A549 (cell line): ENCODE results near the gene AIG1. TPM values are rescaled to one million over a fixed set of nuclear protein-coding genes. Genes with fewer than 3 reads are reported as not detected.

Source experiments
- ATAC-seq, 2 experiments: fragments of 200-7000 bp in 1 of 2; fragments of >200 bp in 1 of 2; cut with Nextera tagmentation in 1 of 2; cut with Tn5 transposase in 1 of 2; 3 replicates each; pipeline versions ENCODE4 v1.8.0 to v1.9.1; 2018 to 2020; ENCODE audit warnings: mild to moderate bottlenecking in 1 of 2, moderate library complexity in 1 of 2
- CTCF ChIA-PET: fragments of 300-600 bp; sonication (Branson Sonifier 250); formaldehyde crosslinking; extraction: SDS; loops from one replicate; lab custom pipeline; 2021; ENCODE audit warnings: antibody characterized with exemption, inconsistent platforms; lab: Yijun Ruan, JAX
- POLR2A ChIA-PET: fragments of 350-600 bp; formaldehyde crosslinking; extraction: SDS; loops from one replicate; lab custom pipeline; 2021; ENCODE audit warnings: antibody characterized with exemption, inconsistent platforms; lab: Yijun Ruan, JAX
- DNase-seq, 2 experiments: peaks; one replicate each; pipeline versions ENCODE4 v3.0.0 to v3.0.0-alpha.2; 2011 to 2016; ENCODE audit warnings: low read depth in 1 of 2, low spot score in 1 of 2
- FAIRE-seq: peaks from 2 replicates; lab custom pipeline; 2011; peaks lifted over from hg19 to GRCh38; lab: Jason Lieb, UNC
- H3K27ac ChIP-seq, 2 experiments: fragments of >200 bp; sonication (Bioruptor Twin); formaldehyde crosslinking; 3 replicates each; pipeline ENCODE4 v1.5.1; 2016 to 2017
- H3K4me1 ChIP-seq: fragments of >200 bp; sonication (Bioruptor Twin); formaldehyde crosslinking; 3 replicates; pipeline ENCODE4 v1.6.1; 2016
- H3K4me2 ChIP-seq: fragments of >200 bp; sonication (Bioruptor Twin); formaldehyde crosslinking; 3 replicates; pipeline ENCODE4 v1.6.1; 2016
- H3K4me3 ChIP-seq: fragments of >200 bp; sonication (Bioruptor Twin); formaldehyde crosslinking; 3 replicates; pipeline ENCODE4 v1.5.1; 2016
- H3K9me3 ChIP-seq: fragments of >200 bp; sonication (Bioruptor Twin); formaldehyde crosslinking; 3 replicates; pipeline ENCODE4 v1.6.1; 2016
- BHLHE40 ChIP-seq: IDR thresholded peaks from 2 replicates; pipeline ENCODE4 v1.6.1; 2012; ENCODE audit warnings: low read depth, low read length, inconsistent platforms
- CBX2 ChIP-seq: fragments of 200-600 bp; sonication (generic); IDR thresholded peaks from 2 replicates; pipeline ENCODE4 v1.6.1; 2016; ENCODE audit warnings: low read depth, mild to moderate bottlenecking, borderline replicate concordance
- CEBPB ChIP-seq, 2 experiments: fragments of >200 bp in 1 of 2; sonication (Bioruptor Twin) in 1 of 2; formaldehyde crosslinking in 1 of 2; IDR thresholded peaks; 2 replicates each; pipeline ENCODE4 v1.6.1; 2012 to 2016
- CHD2 ChIP-seq: fragments of 150-350 bp; IDR thresholded peaks from 2 replicates; pipeline ENCODE4 v1.6.1; 2014; ENCODE audit warnings: low read length; ENCODE audit not compliant: partially characterized antibody
- CHD4 ChIP-seq: fragments of 200-600 bp; sonication (generic); IDR thresholded peaks from 2 replicates; pipeline ENCODE4 v1.6.1; 2016; ENCODE audit warnings: antibody characterized with exemption, mild to moderate bottlenecking, borderline replicate concordance
- ESRRA ChIP-seq: fragments of 150-350 bp; IDR thresholded peaks from 2 replicates; pipeline ENCODE4 v1.6.1; 2014; ENCODE audit warnings: mild to moderate bottlenecking, low read length, borderline replicate concordance
- FOSB ChIP-seq: fragments of 250-450 bp; sonication (Bioruptor Pico); IDR thresholded peaks from 2 replicates; pipeline ENCODE4 v1.5.0; 2020; ENCODE audit warnings: mild to moderate bottlenecking, moderate library complexity
- FOXS1 ChIP-seq: fragments of 250-450 bp; sonication (Bioruptor Pico); IDR thresholded peaks from 2 replicates; pipeline ENCODE4 v1.5.0; 2020; ENCODE audit warnings: mild to moderate bottlenecking, moderate library complexity
- HES2 ChIP-seq: fragments of >200 bp; sonication (Bioruptor Twin); formaldehyde crosslinking; IDR thresholded peaks from 2 replicates; pipeline ENCODE4 v1.6.1; 2016
- HEYL ChIP-seq: fragments of 250-450 bp; sonication (Bioruptor Pico); IDR thresholded peaks from 2 replicates; pipeline ENCODE4 v1.8.0; 2021; ENCODE audit warnings: mild to moderate bottlenecking, moderate library complexity
- JUN ChIP-seq, 2 experiments: fragments of >200 bp; sonication (Bioruptor Twin); formaldehyde crosslinking; IDR thresholded peaks; 2 replicates in 1 of 2; 3 replicates in 1 of 2; pipeline ENCODE4 v1.6.1; 2016 to 2017
- KDM5A ChIP-seq: fragments of 200-600 bp; sonication (generic); IDR thresholded peaks from 2 replicates; pipeline ENCODE4 v1.6.1; 2016; ENCODE audit warnings: antibody characterized with exemption, mild to moderate bottlenecking
- MAFK ChIP-seq: fragments of 450-650 bp; IDR thresholded peaks from 2 replicates; pipeline ENCODE4 v1.6.1; 2014; ENCODE audit not compliant: partially characterized antibody
- NPAS2 ChIP-seq: fragments of 250-450 bp; sonication (Bioruptor Pico); IDR thresholded peaks from 2 replicates; pipeline ENCODE4 v1.8.0; 2022; ENCODE audit warnings: mild to moderate bottlenecking, moderate library complexity, borderline replicate concordance
- RARB ChIP-seq: fragments of 250-450 bp; sonication (Bioruptor Pico); IDR thresholded peaks from 2 replicates; pipeline ENCODE4 v1.8.0; 2021; ENCODE audit warnings: mild to moderate bottlenecking, moderate library complexity
- REST ChIP-seq: fragments of 200-600 bp; sonication (generic); IDR thresholded peaks from 2 replicates; pipeline ENCODE4 v1.6.1; 2016; ENCODE audit warnings: antibody characterized with exemption, mild to moderate bottlenecking, moderate library complexity
- RFX5 ChIP-seq: fragments of 450-650 bp; IDR thresholded peaks from 2 replicates; pipeline ENCODE4 v1.7.1; 2014; ENCODE audit warnings: antibody characterized with exemption, mild to moderate bottlenecking, moderate library complexity
- RNF2 ChIP-seq: fragments of 200-600 bp; sonication (generic); IDR thresholded peaks from 2 replicates; pipeline ENCODE4 v1.6.1; 2016; ENCODE audit warnings: low read depth, mild to moderate bottlenecking, antibody characterized with exemption, moderate library complexity, borderline replicate concordance
- SMC3 ChIP-seq: fragments of >200 bp; sonication (Bioruptor Twin); formaldehyde crosslinking; IDR thresholded peaks from 3 replicates; pipeline ENCODE4 v1.6.1; 2018; ENCODE audit warnings: inconsistent platforms
- USF2 ChIP-seq: fragments of 450-650 bp; IDR thresholded peaks from 2 replicates; pipeline ENCODE4 v1.6.1; 2014; ENCODE audit warnings: antibody characterized with exemption
- ZNF302 ChIP-seq: fragments of 250-450 bp; sonication (Bioruptor Pico); IDR thresholded peaks from 2 replicates; pipeline ENCODE4 v1.9.0; 2021; ENCODE audit warnings: inconsistent platforms, mild to moderate bottlenecking, moderate library complexity
- ZSCAN20 ChIP-seq: fragments of 250-450 bp; sonication (Bioruptor Pico); IDR thresholded peaks from 2 replicates; pipeline ENCODE4 v1.8.0; 2022; ENCODE audit warnings: mild to moderate bottlenecking, moderate library complexity
- WGBS: methylation state at CpG from one replicate; pipeline ENCODE4 v1.1.6; 2017; ENCODE audit errors: missing lambda C conversion rate; 5-methylcytosine and 5-hydroxymethylcytosine counted together
- polyA plus RNA-seq, 4 experiments: library from polyadenylated mRNA; depleted of rRNA in 3 of 4; stranded (reverse); fragments of >200 nt; fragmentation: RNase III in 1 of 4; extraction: RNeasy Plus Mini Kit Qiagen cat#74134 plus additional on column Dnase treatment in 1 of 4; gene quantifications; 2 replicates in 3 of 4; 3 replicates in 1 of 4; pipeline ENCODE4 v1.2.3, GENCODE V29; 2011 to 2017
- TF ChIP-seq, protein P1 (sequence below): fragments of 250-450 bp; sonication (Bioruptor Pico); IDR thresholded peaks from 2 replicates; pipeline ENCODE4 v1.5.0; 2021; ENCODE audit warnings: mild to moderate bottlenecking, moderate library complexity, borderline replicate concordance
- TF ChIP-seq, protein P2 (sequence below): IDR thresholded peaks from 2 replicates; pipeline ENCODE4 v1.6.1; 2012
- TF ChIP-seq, protein P3 (sequence below): fragments of >200 bp; sonication (Bioruptor Twin); formaldehyde crosslinking; IDR thresholded peaks from 3 replicates; pipeline ENCODE4 v1.5.1; 2016

The AIG1 gene
- polyA plus RNA-seq, 2 of the 4 experiments (the other 2 are of a cell fraction) = 29.5 to 38.3 TPM

DNA sequence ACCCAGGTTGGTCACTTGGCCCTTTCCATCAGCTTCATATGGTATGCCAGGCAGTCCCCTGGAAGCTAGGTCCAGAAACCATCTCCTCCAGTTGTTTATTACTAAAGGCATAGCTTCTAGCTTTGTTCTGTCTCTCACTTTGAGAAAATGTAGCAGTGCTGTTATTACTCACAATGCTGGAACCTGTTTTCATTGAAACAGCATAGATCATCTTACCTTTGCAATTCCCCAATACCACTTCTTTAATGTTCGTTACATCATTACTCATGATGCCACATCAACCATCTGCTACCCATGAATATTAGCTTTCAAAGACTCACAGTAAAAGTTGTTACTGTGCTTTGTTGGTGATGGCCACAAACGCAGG, 301.5 kb downstream of the AIG1 start:
- H3K4me1 ChIP-seq = no peaks in the 10 kb centered on the region
- TF ChIP-seq SMC3 = no peak
- no peak for TF ChIP-seq MAFK
- TF ChIP-seq CHD4 = no peak
- TF ChIP-seq HES2 = no peak
- no peak for TF ChIP-seq ZNF302 (CRISPR knock-in tag)
- TF ChIP-seq JUN (IDR thresholded peaks at IDR 0.05) = no peak
- 31% methylated on average over 2 of the region's 2 CpGs for WGBS
- ATAC-seq (no peak), DNase-seq (no peak), FAIRE-seq (no peak)
- no peak overlapping the region for H3K4me2 ChIP-seq
- ChIA-PET CTCF (no interaction called here), POLR2A (no interaction called here)
- H3K27ac ChIP-seq = no peak overlapping the region
- no peaks in the 10 kb centered on the region for H3K9me3 ChIP-seq
- H3K4me3 ChIP-seq = no peak overlapping the region

DNA sequence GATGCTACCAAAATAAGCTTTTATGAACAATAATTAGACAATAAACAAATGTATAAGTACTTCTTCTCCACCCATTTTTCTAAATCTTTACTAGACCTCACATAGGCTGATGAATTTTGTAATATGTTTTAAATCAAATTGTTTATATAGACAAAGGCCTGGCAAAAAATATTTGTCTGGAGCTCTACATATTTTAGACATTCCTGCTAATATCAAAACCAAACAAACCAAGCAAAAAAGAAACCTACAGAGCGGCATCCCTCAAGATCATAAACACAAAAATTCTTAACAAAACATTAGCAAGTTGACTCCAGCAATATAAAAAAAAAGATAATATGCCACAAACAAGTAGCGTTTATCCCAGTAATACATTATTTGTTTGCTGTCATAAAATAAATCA, 302.6 kb downstream of the AIG1 start:
- FAIRE-seq (no peak), ATAC-seq (no peak), DNase-seq (no peak)
- no peaks in the 10 kb centered on the region for H3K4me1 ChIP-seq
- H3K4me2 ChIP-seq = no peak overlapping the region
- no peak overlapping the region for H3K4me3 ChIP-seq
- POLR2A ChIA-PET = no interaction called here
- WGBS = 91% methylated on average over 2 of the region's 2 CpGs
- TF ChIP-seq CHD4 (no peak), RNF2 (no peak), FOSB (CRISPR knock-in tag) (no peak), USF2 (no peak), REST (no peak)
- TF ChIP-seq, protein P1, sequence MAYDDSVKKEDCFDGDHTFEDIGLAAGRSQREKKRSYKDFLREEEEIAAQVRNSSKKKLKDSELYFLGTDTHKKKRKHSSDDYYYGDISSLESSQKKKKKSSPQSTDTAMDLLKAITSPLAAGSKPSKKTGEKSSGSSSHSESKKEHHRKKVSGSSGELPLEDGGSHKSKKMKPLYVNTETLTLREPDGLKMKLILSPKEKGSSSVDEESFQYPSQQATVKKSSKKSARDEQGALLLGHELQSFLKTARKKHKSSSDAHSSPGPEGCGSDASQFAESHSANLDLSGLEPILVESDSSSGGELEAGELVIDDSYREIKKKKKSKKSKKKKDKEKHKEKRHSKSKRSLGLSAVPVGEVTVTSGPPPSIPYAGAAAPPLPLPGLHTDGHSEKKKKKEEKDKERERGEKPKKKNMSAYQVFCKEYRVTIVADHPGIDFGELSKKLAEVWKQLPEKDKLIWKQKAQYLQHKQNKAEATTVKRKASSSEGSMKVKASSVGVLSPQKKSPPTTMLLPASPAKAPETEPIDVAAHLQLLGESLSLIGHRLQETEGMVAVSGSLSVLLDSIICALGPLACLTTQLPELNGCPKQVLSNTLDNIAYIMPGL = no peak
- CTCF ChIA-PET = no interaction called here
- no peak overlapping the region for H3K27ac ChIP-seq
- H3K9me3 ChIP-seq = no peaks in the 10 kb centered on the region

DNA sequence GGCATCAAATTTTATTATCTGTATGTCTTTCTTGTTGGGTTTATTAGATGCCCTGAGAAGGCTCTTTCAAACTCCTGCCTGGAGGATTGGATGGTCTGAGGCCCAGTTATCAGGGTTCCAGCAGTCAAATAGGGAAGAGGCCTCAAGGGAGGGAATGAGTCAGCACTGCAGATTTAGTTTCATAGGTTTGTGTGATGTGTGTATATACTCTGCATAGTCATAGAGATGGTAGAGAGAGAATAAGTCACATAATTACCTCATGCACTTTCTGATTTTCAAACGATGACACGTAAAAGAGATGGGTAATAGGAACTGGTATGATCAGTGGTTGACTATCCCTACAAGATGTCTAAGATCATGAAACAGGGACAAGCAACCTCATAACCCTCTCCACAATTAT, 307.7 kb downstream of the AIG1 start:
- H3K4me3 ChIP-seq = no peak overlapping the region
- FAIRE-seq = no peak
- H3K4me2 ChIP-seq = no peak overlapping the region
- no peak for ATAC-seq
- no peaks in the 10 kb centered on the region for H3K9me3 ChIP-seq
- ChIA-PET CTCF (no interaction called here), POLR2A (no interaction called here)
- WGBS = 98% methylated on average over 2 of the region's 2 CpGs
- TF ChIP-seq CEBPB (IDR thresholded peaks at IDR 0.05) = no peak
- TF ChIP-seq CBX2 = no peak
- no peak for TF ChIP-seq RARB (CRISPR knock-in tag)
- TF ChIP-seq, protein P1 = no peak
- TF ChIP-seq HEYL (CRISPR knock-in tag) = no peak
- TF ChIP-seq BHLHE40 = no peak
- TF ChIP-seq, protein P2, sequence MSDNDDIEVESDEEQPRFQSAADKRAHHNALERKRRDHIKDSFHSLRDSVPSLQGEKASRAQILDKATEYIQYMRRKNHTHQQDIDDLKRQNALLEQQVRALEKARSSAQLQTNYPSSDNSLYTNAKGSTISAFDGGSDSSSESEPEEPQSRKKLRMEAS = no peak
- TF ChIP-seq KDM5A = no peak
- TF ChIP-seq FOXS1 (CRISPR knock-in tag) = no peak
- TF ChIP-seq ZSCAN20 (CRISPR knock-in tag) = no peak
- TF ChIP-seq NPAS2 = no peak
- no peak for TF ChIP-seq RFX5
- TF ChIP-seq ESRRA = no peak
- no peak for TF ChIP-seq CHD2
- TF ChIP-seq, protein P3, sequence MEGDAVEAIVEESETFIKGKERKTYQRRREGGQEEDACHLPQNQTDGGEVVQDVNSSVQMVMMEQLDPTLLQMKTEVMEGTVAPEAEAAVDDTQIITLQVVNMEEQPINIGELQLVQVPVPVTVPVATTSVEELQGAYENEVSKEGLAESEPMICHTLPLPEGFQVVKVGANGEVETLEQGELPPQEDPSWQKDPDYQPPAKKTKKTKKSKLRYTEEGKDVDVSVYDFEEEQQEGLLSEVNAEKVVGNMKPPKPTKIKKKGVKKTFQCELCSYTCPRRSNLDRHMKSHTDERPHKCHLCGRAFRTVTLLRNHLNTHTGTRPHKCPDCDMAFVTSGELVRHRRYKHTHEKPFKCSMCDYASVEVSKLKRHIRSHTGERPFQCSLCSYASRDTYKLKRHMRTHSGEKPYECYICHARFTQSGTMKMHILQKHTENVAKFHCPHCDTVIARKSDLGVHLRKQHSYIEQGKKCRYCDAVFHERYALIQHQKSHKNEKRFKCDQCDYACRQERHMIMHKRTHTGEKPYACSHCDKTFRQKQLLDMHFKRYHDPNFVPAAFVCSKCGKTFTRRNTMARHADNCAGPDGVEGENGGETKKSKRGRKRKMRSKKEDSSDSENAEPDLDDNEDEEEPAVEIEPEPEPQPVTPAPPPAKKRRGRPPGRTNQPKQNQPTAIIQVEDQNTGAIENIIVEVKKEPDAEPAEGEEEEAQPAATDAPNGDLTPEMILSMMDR = no peak
- H3K27ac ChIP-seq = no peak overlapping the region
- H3K4me1 ChIP-seq = no peaks in the 10 kb centered on the region
- DNase-seq = peak in 1 of 2 experiments; percentile 2
